Nephron (organoid): ENCODE data around the gene CLDN12.

ENCODE experiments used
- H3K27ac Mint-ChIP-seq, 3 experiments: 2 replicates each; pipeline ENCODE4 v1.8.0; 2020; ENCODE audit warnings: mixed read lengths in 3 of 3, mild to moderate bottlenecking in 2 of 3, moderate library complexity in 1 of 3
- H3K27me3 Mint-ChIP-seq: 2 replicates; pipeline ENCODE4 v1.8.0; 2021; ENCODE audit warnings: low read depth, mild to moderate bottlenecking, moderate library complexity, mixed read lengths
- H3K36me3 Mint-ChIP-seq: 2 replicates; pipeline ENCODE4 v1.8.0; 2020; ENCODE audit warnings: low read depth, mixed read lengths
- H3K4me1 Mint-ChIP-seq: 2 replicates; pipeline ENCODE4 v1.8.0; 2020; ENCODE audit warnings: mixed read lengths
- H3K4me3 Mint-ChIP-seq, 3 experiments: 2 replicates each; pipeline ENCODE4 v1.8.0; 2020; ENCODE audit warnings: mild to moderate bottlenecking in 3 of 3, mixed read lengths in 3 of 3, moderate library complexity in 2 of 3
- H3K9me3 Mint-ChIP-seq: 2 replicates; pipeline ENCODE4 v1.8.0; 2020; ENCODE audit warnings: mixed read lengths
- CTCF ChIP-seq, 3 experiments: fragments of 200-600 bp; sonication (generic); IDR thresholded peaks; one replicate each; pipeline ENCODE4 v1.5.0; 2021; ENCODE audit warnings: antibody characterized with exemption in 3 of 3; ENCODE audit not compliant: unreplicated experiment in 3 of 3

Gene CLDN12

DNA sequence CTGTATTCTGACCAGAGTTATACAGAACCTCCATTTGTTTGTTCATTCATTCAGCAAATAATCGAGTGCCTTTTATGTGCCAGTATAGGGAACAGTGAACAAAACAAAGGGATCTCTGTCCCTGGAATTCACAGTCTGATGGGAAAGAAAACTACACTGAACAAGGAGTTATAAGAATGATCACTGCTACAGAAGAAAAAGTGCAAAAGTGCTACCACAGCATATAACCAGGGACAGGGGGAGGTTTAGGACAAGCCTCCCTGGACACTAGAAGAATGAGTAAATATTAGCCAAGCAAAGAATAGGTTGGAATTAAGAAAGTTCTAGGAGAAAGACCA, 4.2 kb downstream of the CLDN12 start:
- Mint-ChIP-seq H3K4me3 (no peak overlapping the region), H3K9me3 (no peaks in the 10 kb centered on the region), H3K27me3 (no peaks in the 10 kb centered on the region), H3K36me3 (peaks cover 31% of the 10 kb centered on the region), H3K27ac (no peak overlapping the region), H3K4me1 (peaks cover 14% of the 10 kb centered on the region)
- no peak for TF ChIP-seq CTCF (IDR thresholded peaks at IDR 0.05; ENCODE audit: unreplicated experiment in 3 of 3)

- Mint-ChIP-seq H3K4me3 (no peak overlapping the region), H3K27me3 (no peaks in the 10 kb centered on the region), H3K4me1 (peaks cover 11% of the 10 kb centered on the region), H3K27ac (no peak overlapping the region), H3K9me3 (no peaks in the 10 kb centered on the region), H3K36me3 (peaks cover 38% of the 10 kb centered on the region)
- no peak for TF ChIP-seq CTCF (IDR thresholded peaks at IDR 0.05; ENCODE audit: unreplicated experiment in 3 of 3)
These were observed 4.9 kb downstream of the CLDN12 start for GRCh38 chr7:90408142-90408541.

- Mint-ChIP-seq H3K4me3 (no peak overlapping the region), H3K9me3 (no peaks in the 10 kb centered on the region), H3K4me1 (no peaks in the 10 kb centered on the region)
These were observed 6.4 kb downstream of the CLDN12 start for GRCh38 chr7:90409667-90410066.

DNA sequence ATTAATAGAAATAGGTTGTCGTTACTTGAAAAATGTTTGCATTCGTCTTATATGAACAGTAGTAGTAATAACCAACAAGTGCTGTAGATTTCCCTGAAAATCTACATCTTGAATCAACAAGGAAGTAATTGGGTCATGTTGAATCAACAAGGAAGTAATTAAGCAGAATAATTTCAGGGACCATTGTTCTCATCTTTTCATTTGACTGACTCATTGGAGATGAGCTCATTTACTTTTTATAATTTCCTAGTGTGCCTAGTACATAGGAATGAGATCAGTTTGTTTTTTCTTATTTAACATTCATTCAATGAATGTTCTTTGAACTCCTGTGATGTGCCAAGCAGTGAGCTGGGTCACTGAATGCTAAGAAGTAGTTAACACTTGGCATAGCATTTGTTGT, 8.2 kb downstream of the CLDN12 start:
- Mint-ChIP-seq H3K27ac (no peak overlapping the region), H3K9me3 (no peaks in the 10 kb centered on the region), H3K4me1 (no peaks in the 10 kb centered on the region), H3K4me3 (no peak overlapping the region), H3K36me3 (peaks cover 52% of the 10 kb centered on the region), H3K27me3 (no peaks in the 10 kb centered on the region)
- no peak for TF ChIP-seq CTCF (IDR thresholded peaks at IDR 0.05; ENCODE audit: unreplicated experiment in 3 of 3)

More at GRCh38 chr7:90409667-90410066, 6.4 kb downstream of the CLDN12 start:
- peaks cover 52% of the 10 kb centered on the region for H3K36me3 Mint-ChIP-seq
- H3K27ac Mint-ChIP-seq: no peak overlapping the region
- H3K27me3 Mint-ChIP-seq: no peaks in the 10 kb centered on the region
- no peak for TF ChIP-seq CTCF (IDR thresholded peaks at IDR 0.05; ENCODE audit: unreplicated experiment in 3 of 3)

GRCh38 chr7:90412458-90413184, 9.4 kb downstream of the CLDN12 start:
- TF ChIP-seq CTCF (IDR thresholded peaks at IDR 0.05; ENCODE audit: unreplicated experiment in 3 of 3): no peak
- peaks cover 46% of the 10 kb centered on the region for H3K36me3 Mint-ChIP-seq
- no peak overlapping the region for H3K4me3 Mint-ChIP-seq
- no peaks in the 10 kb centered on the region for H3K9me3 Mint-ChIP-seq
- H3K27ac Mint-ChIP-seq: peak overlapping the region in 1 of 3 experiments; percentile 40
- no peaks in the 10 kb centered on the region for H3K27me3 Mint-ChIP-seq
- no peaks in the 10 kb centered on the region for H3K4me1 Mint-ChIP-seq

- Mint-ChIP-seq H3K27ac (peak overlapping the region in 1 of 3 experiments; percentile 40), H3K9me3 (no peaks in the 10 kb centered on the region), H3K4me3 (no peak overlapping the region), H3K36me3 (peaks cover 42% of the 10 kb centered on the region), H3K27me3 (no peaks in the 10 kb centered on the region), H3K4me1 (no peaks in the 10 kb centered on the region)
- TF ChIP-seq CTCF (IDR thresholded peaks at IDR 0.05; ENCODE audit: unreplicated experiment in 3 of 3): no peak
These were observed 9.9 kb downstream of the CLDN12 start for GRCh38 chr7:90413185-90413528.
